Measurements from ENCODE around the gene DOLPP1.

The DOLPP1 gene

GRCh38 chr9:129040113-129040643 is 40.7 kb upstream of the DOLPP1 start:
- Histone ChIP-seq H3K4me1 (ENCODE audit: low read depth, poor library complexity, severe bottlenecking) (peaks cover 20% of the 10 kb centered on the region), H3K36me3 (ENCODE audit: insufficient read depth) (no peaks in the 10 kb centered on the region; the same call in 1 of the 2 replicates), H3K4me3 (IDR thresholded peaks at IDR 0.05; ENCODE audit: insufficient read depth, low read depth, low read length) (no peak overlapping the region), H3K9ac (no peak overlapping the region), H3K27ac (no peak overlapping the region), H2AFZ (ENCODE audit: low read depth) (no peak overlapping the region), H3K79me2 (ENCODE audit: insufficient read depth, low read depth) (peaks cover 11% of the 10 kb centered on the region; the same call in 1 of the 2 replicates), H3K27me3 (ENCODE audit: insufficient read depth, low read depth) (no peaks in the 10 kb centered on the region), H4K20me1 (ENCODE audit: insufficient read depth) (no peaks in the 10 kb centered on the region), H3K4me2 (no peak overlapping the region)
- no peak for TF ChIP-seq CTCF (conservative IDR thresholded peaks at IDR 0.05; ENCODE audit: low read depth, low read length)

GRCh38 chr9:129042016-129042415 is 38.9 kb upstream of the DOLPP1 start:
- peaks cover 11% of the 10 kb centered on the region; the same call in 1 of the 2 replicates for H3K79me2 ChIP-seq (ENCODE audit: insufficient read depth, low read depth)
- no peak overlapping the region for H3K4me2 ChIP-seq
- H3K27ac ChIP-seq: no peak overlapping the region
- no peaks in the 10 kb centered on the region for H3K27me3 ChIP-seq (ENCODE audit: insufficient read depth, low read depth)
- no peak overlapping the region for H3K9ac ChIP-seq
- H3K4me1 ChIP-seq (ENCODE audit: low read depth, poor library complexity, severe bottlenecking): peaks cover 14% of the 10 kb centered on the region
- TF ChIP-seq CTCF (conservative IDR thresholded peaks at IDR 0.05; ENCODE audit: low read depth, low read length): no peak
- no peaks in the 10 kb centered on the region; the same call in 1 of the 2 replicates for H3K36me3 ChIP-seq (ENCODE audit: insufficient read depth)
- no peaks in the 10 kb centered on the region for H4K20me1 ChIP-seq (ENCODE audit: insufficient read depth)
- no peak overlapping the region for H2AFZ ChIP-seq (ENCODE audit: low read depth)
- H3K4me3 ChIP-seq (IDR thresholded peaks at IDR 0.05; ENCODE audit: insufficient read depth, low read depth, low read length): no peak overlapping the region

- Histone ChIP-seq H3K4me1 (ENCODE audit: low read depth, poor library complexity, severe bottlenecking) (no peaks in the 10 kb centered on the region), H3K9ac (no peak overlapping the region), H4K20me1 (ENCODE audit: insufficient read depth) (no peaks in the 10 kb centered on the region), H3K4me3 (IDR thresholded peaks at IDR 0.05; ENCODE audit: insufficient read depth, low read depth, low read length) (no peak overlapping the region), H3K27ac (no peak overlapping the region), H3K79me2 (ENCODE audit: insufficient read depth, low read depth) (no peaks in the 10 kb centered on the region), H3K36me3 (ENCODE audit: insufficient read depth) (no peaks in the 10 kb centered on the region), H3K27me3 (ENCODE audit: insufficient read depth, low read depth) (no peaks in the 10 kb centered on the region), H2AFZ (ENCODE audit: low read depth) (no peak overlapping the region), H3K4me2 (no peak overlapping the region)
- TF ChIP-seq CTCF (conservative IDR thresholded peaks at IDR 0.05; ENCODE audit: low read depth, low read length): no peak
Observed at GRCh38 chr9:129052592-129052991, 28.3 kb upstream of the DOLPP1 start.

- Histone ChIP-seq H3K36me3 (ENCODE audit: insufficient read depth) (no peaks in the 10 kb centered on the region), H3K9ac (no peak overlapping the region), H3K4me2 (no peak overlapping the region), H3K4me3 (IDR thresholded peaks at IDR 0.05; ENCODE audit: insufficient read depth, low read depth, low read length) (no peak overlapping the region), H3K4me1 (ENCODE audit: low read depth, poor library complexity, severe bottlenecking) (no peaks in the 10 kb centered on the region), H2AFZ (ENCODE audit: low read depth) (no peak overlapping the region), H4K20me1 (ENCODE audit: insufficient read depth) (no peaks in the 10 kb centered on the region), H3K27me3 (ENCODE audit: insufficient read depth, low read depth) (no peaks in the 10 kb centered on the region), H3K27ac (no peak overlapping the region), H3K79me2 (ENCODE audit: insufficient read depth, low read depth) (no peaks in the 10 kb centered on the region)
- no peak for TF ChIP-seq CTCF (conservative IDR thresholded peaks at IDR 0.05; ENCODE audit: low read depth, low read length)
Observed at GRCh38 chr9:129053020-129053419, 27.9 kb upstream of the DOLPP1 start.

All from KMS-11 (cell line).